Muscle of leg (tissue), 11 donors: Measurements from ENCODE around the gene TXK. TPM values are rescaled to one million over a fixed set of nuclear protein-coding genes. Genes with fewer than 3 reads are reported as not detected.
A peak's percentile ranks its signal among the peaks of the same experiment; 100 is the strongest.

ENCODE experiments used
- DNase-seq: peaks from one replicate; pipeline ENCODE4 v3.0.0; 2013
- H3K27ac ChIP-seq: one replicate; pipeline ENCODE4 v1.5.1; 2013; ENCODE audit warnings: mild to moderate bottlenecking, low read length, control low read depth
- H3K27me3 ChIP-seq: one replicate; pipeline ENCODE4 v1.6.1; 2013; ENCODE audit warnings: low read length; ENCODE audit not compliant: control insufficient read depth, insufficient read depth
- H3K36me3 ChIP-seq: one replicate; pipeline ENCODE4 v1.6.1; 2013; ENCODE audit warnings: low read length; ENCODE audit not compliant: control insufficient read depth, insufficient read depth
- H3K4me1 ChIP-seq: one replicate; pipeline ENCODE4 v1.6.1; 2013; ENCODE audit warnings: low read length; ENCODE audit not compliant: control insufficient read depth, insufficient read depth
- H3K4me3 ChIP-seq: one replicate; pipeline ENCODE4 v1.5.1; 2013; ENCODE audit warnings: low read length, control low read depth
- H3K9me3 ChIP-seq: replicated peaks from 2 replicates; pipeline ENCODE4 v1.6.1; 2013; ENCODE audit warnings: low read depth, low read length; ENCODE audit not compliant: control insufficient read depth
- WGBS: methylation state at CpG from one replicate; pipeline ENCODE4 v1.1.5; 2013; ENCODE audit warnings: missing lambda C conversion rate; ENCODE audit not compliant: insufficient coverage; 5-methylcytosine and 5-hydroxymethylcytosine counted together
- polyA plus RNA-seq, 8 donors: library from polyadenylated mRNA; unstranded; fragments of 120-200 nt; gene quantifications; one replicate each; pipeline versions ENCODE4 v1.2.1 to v1.2.3, GENCODE V29; 2013; ENCODE audit warnings: inconsistent platforms in 1 of 8, low replicate concordance in 1 of 8; ENCODE audit not compliant: insufficient read length in 8 of 8, insufficient read depth in 1 of 8
- total RNA-seq: library from RNA; stranded (reverse); fragments of 120-200 nt; gene quantifications from one replicate; pipeline ENCODE4 v1.2.4, GENCODE V29; 2013

TXK gene
- total and polyA plus RNA-seq, 9 donors: 0.11 to 0.72 (median 0.23) TPM

DNA sequence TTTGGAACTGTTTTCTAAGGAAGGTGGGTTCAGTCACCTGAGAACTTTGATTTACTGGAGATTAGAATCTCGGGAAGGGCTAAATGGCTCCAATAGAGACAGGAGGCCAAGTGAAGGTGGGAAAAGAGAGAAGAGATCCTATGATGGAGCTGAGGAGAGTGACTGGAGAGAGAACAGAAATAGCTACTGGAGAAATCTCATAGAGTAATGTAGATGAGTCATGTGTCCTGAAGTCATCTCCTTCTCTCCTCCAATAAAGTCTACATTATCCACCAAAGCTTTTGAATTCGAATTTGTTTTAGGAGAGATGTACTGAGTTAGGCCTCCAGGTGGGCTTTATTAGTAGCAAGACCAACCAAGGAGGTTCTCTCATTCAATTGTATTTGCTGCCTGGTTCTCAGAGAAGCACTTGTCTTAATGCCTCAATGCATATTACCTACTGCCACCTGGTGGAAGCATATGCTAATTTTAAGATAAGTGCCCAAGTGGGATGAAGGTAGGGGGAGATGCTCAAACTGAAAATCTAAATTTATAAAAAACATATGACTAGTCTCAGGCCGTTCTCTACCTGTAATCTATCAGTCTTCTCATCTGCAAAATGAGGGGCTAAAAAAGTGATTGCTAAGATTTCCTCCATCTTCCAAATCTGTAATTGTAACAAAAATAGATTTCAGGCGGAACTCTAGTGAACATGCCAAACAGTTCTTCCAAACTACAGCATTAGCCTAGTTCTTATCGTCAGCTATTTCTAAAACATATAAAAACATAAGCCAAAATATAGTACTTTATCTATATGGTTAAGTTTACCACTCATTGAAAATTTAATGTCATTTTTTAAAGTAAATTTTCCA lies 24.4 kb downstream of the TXK start:
- 75% methylated on average over 1 of the region's 5 CpGs for WGBS
- H3K36me3 ChIP-seq: no peaks in the 10 kb centered on the region
- H3K27ac ChIP-seq: no peak overlapping the region
- H3K9me3 ChIP-seq: no peaks in the 10 kb centered on the region
- H3K27me3 ChIP-seq: no peaks in the 10 kb centered on the region
- H3K4me1 ChIP-seq: no peaks in the 10 kb centered on the region
- H3K4me3 ChIP-seq: no peak overlapping the region
- DNase-seq: peak; percentile 23

GRCh38 chr4:48108309-48109073 lies 25.6 kb downstream of the TXK start:
- DNase-seq: no peak
- no CpG with 5 or more reads among the region's 2 CpGs for WGBS
- Histone ChIP-seq H3K27ac (no peak overlapping the region), H3K9me3 (no peaks in the 10 kb centered on the region), H3K27me3 (no peaks in the 10 kb centered on the region), H3K36me3 (no peaks in the 10 kb centered on the region), H3K4me1 (no peaks in the 10 kb centered on the region), H3K4me3 (no peak overlapping the region)

- H3K27me3 ChIP-seq: no peaks in the 10 kb centered on the region
- H3K36me3 ChIP-seq: no peaks in the 10 kb centered on the region
- H3K4me3 ChIP-seq: no peak overlapping the region
- DNase-seq: no peak
- WGBS: no CpG with 5 or more reads among the region's 1 CpG
- no peaks in the 10 kb centered on the region for H3K4me1 ChIP-seq
- H3K9me3 ChIP-seq: no peaks in the 10 kb centered on the region
- no peak overlapping the region for H3K27ac ChIP-seq
These were observed 28.8 kb downstream of the TXK start for GRCh38 chr4:48105230-48105629.

- no peak overlapping the region for H3K4me3 ChIP-seq
- H3K27me3 ChIP-seq: no peaks in the 10 kb centered on the region
- no peaks in the 10 kb centered on the region for H3K9me3 ChIP-seq
- H3K4me1 ChIP-seq: no peaks in the 10 kb centered on the region
- no peak for DNase-seq
- 83% methylated on average over 1 of the region's 3 CpGs for WGBS
- H3K36me3 ChIP-seq: no peaks in the 10 kb centered on the region
- no peak overlapping the region for H3K27ac ChIP-seq
These were observed 30.4 kb downstream of the TXK start for GRCh38 chr4:48103483-48104139.

GRCh38 chr4:48102303-48102702 lies 31.7 kb downstream of the TXK start:
- Histone ChIP-seq H3K36me3 (no peaks in the 10 kb centered on the region), H3K27ac (no peak overlapping the region), H3K9me3 (no peaks in the 10 kb centered on the region), H3K4me1 (no peaks in the 10 kb centered on the region), H3K4me3 (no peak overlapping the region), H3K27me3 (no peaks in the 10 kb centered on the region)
- DNase-seq: no peak
- WGBS: no CpG with 5 or more reads among the region's 3 CpGs

- no CpG with 5 or more reads among the region's 1 CpG for WGBS
- Histone ChIP-seq H3K4me1 (no peaks in the 10 kb centered on the region), H3K36me3 (no peaks in the 10 kb centered on the region), H3K9me3 (no peaks in the 10 kb centered on the region), H3K4me3 (no peak overlapping the region), H3K27me3 (no peaks in the 10 kb centered on the region), H3K27ac (no peak overlapping the region)
- DNase-seq: peak; percentile 14
These were observed 33.8 kb downstream of the TXK start for GRCh38 chr4:48100256-48100655.

GRCh38 chr4:48095441-48095840 lies 38.6 kb downstream of the TXK start:
- DNase-seq: no peak
- no peaks in the 10 kb centered on the region for H3K36me3 ChIP-seq
- no peak overlapping the region for H3K27ac ChIP-seq
- H3K27me3 ChIP-seq: no peaks in the 10 kb centered on the region
- H3K4me1 ChIP-seq: no peaks in the 10 kb centered on the region
- 68% methylated on average over 2 of the region's 2 CpGs for WGBS
- no peak overlapping the region for H3K4me3 ChIP-seq
- no peaks in the 10 kb centered on the region for H3K9me3 ChIP-seq

- Histone ChIP-seq H3K27ac (no peak overlapping the region), H3K36me3 (no peaks in the 10 kb centered on the region), H3K9me3 (no peaks in the 10 kb centered on the region), H3K4me3 (no peak overlapping the region), H3K27me3 (no peaks in the 10 kb centered on the region), H3K4me1 (no peaks in the 10 kb centered on the region)
- no CpG with 5 or more reads among the region's 3 CpGs for WGBS
- no peak for DNase-seq
These were observed 40.0 kb downstream of the TXK start for GRCh38 chr4:48093991-48094416.

DNA sequence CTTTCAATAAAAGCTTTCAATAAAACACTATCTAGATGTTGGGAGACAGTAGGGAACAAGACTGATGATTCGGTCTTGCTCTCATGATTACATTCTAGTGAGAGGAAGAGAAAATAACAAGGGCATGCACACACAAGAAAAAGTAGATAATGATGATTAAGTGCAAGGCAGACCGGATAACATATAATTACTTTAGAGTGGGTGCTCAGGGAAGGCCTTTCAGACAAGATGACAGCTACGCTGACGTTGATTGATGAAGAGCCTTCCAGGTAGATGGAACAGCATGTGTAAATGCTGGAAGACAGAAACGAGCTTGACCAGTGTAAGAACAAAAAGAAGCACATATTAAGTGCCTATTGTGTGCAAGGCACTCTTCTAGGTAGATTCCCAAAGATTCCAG lies 43.4 kb downstream of the TXK start:
- Histone ChIP-seq H3K27me3 (no peaks in the 10 kb centered on the region), H3K4me3 (no peak overlapping the region), H3K9me3 (no peaks in the 10 kb centered on the region), H3K4me1 (no peaks in the 10 kb centered on the region), H3K36me3 (no peaks in the 10 kb centered on the region), H3K27ac (no peak overlapping the region)
- WGBS: 83% methylated on average over 4 of the region's 5 CpGs
- no peak for DNase-seq
